GM18517 (cell line): Measurements from ENCODE around the gene SUMF1.

Experiments
- ATAC-seq: cut with Tn5 transposase; IDR thresholded peaks from one replicate; pipeline ENCODE4 v1.9.1; 2021; ENCODE audit warnings: mild to moderate bottlenecking, moderate library complexity; ENCODE audit not compliant: unreplicated experiment

SUMF1 gene

DNA sequence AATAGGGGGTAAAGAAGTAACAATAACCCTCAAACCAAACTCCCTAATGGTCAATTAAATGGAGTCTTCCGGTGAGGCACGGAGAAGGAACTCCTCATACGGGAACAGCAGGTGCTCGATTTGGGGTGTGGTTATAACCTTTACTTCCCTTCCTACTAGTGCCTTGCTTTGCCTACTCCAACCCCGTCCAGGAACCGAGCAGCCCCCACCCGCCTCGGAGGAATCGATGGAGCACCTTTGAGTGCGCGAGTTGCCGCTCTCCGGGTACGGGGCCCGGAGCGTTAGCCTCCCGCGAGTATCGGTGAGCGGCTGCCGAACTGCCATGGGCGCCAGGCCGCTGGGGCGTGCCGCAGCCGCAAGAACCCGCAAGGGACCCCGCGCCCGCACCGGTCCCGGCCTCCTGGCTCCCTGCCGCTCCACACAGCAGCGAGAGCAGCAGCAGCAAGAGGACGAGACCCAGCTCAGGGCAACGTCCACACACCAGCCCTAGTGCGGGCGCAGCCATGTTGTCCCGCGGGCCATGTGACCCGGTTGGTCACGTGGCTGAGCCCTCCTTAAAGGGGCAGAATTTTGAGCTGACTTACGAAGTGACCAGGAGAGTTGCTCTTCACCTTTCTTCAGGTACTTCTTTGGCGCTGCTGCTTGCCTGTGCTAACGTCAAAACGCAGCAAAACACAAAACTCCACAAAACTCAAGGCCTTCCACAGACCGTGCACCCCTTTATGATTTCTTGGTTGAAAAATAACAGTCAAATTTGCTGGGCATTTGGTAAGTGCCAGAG lies at the start of gene SUMF1:
SUMF1 (minus strand) TSS at position 529 of the 781 bp plus-strand sequence; CDS start at position 505, 24 bp downstream.
- ATAC-seq = peak; percentile 99

DNA sequence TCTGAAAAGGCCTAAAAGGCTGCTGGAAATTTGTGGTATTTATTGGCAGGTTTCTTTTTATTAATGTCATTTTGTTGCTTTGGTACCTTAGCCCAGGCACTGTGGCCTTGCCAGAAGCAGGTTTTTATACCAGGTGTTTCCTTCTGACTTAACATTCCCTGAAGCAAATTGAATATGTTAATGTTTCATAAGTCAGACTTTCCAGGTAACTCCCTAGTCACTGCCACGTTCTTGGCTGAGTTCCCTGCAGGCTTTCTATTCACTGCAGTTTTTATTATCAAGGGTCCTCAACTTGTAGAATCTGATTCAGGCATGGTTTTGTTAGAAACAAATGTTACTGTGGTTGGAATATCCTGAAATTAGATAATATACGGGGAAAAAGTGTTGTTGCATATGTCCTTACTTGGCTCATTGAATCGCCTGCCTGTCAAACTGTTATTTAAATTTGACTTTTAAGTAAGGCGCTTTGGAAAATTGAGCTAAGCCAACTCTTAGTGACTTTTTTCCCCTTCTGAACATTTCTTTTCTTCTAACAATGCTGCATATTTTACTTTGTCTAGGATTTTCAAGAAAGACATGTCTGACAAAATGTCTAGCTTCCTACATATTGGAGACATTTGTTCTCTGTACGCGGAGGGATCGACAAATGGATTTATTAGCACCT lies 49.0 kb upstream of the SUMF1 start:
- ATAC-seq = no peak

DNA sequence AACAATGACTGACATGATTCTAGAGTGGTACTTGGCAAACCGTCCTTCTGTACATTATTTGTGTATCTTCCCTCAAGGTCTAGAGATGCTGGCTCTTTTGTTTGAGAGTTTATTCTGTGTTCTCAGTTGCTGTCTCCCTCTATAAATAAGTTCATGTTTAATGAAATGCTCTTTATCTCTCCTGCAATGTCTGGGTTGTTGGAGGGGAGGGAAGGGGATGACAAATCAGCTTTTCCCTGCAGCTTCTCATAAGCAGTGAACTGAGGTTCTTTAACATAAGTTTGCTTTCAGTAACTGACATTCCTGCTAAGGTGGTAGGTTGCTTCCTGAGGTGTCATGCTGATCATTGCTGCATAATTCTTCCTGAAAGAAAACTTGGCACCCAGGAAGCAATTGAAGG lies 47.8 kb upstream of the SUMF1 start:
- ATAC-seq = no peak

DNA sequence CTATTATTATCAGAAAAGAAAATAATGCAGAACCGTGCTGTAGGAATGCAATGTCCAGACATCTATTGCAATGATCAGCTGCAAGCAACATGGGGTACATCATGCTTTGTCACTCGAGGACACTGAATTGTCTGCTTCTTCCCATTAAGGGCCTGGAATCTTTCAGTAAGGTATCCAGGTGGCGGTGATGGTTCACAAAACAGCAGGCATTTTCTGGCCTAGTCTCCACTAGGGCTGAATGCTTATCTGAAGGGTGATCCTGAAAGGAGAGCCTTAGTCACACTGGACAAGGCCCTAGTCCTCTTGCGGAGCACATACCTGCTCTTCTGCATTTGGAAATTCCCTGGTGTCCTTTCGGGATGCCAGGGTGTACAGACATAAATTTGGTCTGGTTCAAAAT lies 47.3 kb upstream of the SUMF1 start:
- no peak for ATAC-seq

DNA sequence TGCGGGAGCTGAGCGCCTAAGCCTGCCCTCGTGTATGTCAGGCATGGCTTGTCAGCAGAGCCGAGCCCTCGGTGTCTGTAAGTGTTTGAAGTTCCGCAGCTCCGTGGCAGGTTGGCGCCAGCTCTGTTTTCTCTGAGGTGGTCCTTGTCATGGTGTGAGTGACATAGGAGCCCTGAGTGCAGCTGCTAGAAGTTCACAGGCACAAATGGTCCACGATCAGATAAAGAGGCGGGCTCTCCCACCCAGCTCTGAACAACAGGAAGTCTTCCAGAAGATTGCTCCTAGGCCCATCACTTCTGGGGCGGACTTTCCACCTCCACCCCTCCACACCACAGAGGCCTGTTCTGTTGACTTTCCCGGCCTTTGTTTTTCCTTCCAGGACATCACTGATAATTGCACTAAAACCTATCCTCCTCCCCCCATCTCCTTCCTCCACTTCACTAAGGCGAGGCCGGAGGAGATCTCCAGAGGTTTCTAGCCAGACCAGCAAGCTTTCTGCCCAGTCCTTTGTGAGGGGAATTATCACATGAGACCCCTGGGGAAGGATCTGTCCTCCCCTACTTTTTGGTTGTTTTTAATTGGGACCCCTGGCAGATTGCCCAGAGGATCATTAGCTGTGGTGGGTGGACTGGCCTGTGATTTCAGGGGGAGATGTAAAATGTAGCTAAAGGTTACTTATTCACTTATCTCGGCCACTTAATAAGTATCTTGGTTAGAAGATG lies 46.0 kb upstream of the SUMF1 start:
- ATAC-seq = no peak

DNA sequence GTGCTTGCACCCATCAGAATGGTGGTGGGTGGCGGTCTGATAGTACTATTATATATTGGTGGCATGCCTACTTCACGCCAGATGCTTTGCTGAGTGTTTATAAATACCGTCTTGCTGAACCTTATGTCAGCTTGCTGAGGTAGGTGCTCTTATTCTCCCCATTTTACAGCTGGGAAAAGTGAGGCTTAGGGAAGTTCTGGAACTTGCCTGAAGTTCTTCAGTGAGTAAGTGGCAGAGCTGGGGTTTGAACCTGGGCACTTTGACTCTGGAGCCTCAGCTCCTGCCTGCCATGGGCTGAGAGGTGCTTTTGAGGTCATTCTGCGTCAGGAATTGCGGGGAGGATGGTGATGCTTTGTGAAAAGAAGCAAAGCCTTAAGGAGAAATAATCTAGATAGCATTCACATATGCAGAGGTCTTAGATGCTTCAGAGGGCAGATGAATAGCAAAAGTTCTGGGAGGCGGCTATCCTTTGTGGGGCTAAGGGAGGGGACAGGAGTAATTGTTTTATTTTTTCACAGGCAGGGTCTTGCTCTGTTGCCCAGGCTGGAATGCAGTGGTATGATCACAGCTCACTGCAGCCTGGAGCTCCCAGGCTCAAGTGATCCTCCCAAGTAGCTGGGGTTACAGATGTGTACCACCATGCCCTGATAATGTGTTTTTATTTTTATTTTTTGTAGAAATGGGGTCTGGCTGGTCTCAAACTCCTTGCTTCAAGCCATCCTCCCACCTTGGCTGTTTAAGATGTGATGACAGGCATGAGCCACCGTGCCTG lies 44.6 kb upstream of the SUMF1 start:
- ATAC-seq = no peak

- no peak for ATAC-seq
Measured at GRCh38 chr3:4509983-4510755, 43.1 kb upstream of the SUMF1 start.

DNA sequence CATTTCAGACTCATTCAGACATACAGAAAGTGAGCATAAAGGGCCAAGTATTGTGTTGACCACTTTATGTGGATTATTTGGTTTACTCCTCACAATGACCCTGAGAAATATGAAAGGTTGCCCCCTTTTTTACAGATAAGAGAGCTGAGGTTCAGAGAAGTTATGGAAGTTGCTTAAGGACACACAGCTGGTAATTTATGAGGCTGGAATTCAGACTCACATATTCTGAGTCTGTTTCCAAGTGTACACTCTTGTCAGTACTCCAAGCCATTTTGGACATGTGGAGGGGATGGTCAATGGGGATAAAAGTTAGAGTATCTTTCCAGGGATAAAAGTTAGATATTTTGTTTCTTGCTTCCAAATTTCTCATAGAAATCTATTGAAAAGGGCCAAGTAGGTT lies 42.0 kb upstream of the SUMF1 start:
- no peak for ATAC-seq

DNA sequence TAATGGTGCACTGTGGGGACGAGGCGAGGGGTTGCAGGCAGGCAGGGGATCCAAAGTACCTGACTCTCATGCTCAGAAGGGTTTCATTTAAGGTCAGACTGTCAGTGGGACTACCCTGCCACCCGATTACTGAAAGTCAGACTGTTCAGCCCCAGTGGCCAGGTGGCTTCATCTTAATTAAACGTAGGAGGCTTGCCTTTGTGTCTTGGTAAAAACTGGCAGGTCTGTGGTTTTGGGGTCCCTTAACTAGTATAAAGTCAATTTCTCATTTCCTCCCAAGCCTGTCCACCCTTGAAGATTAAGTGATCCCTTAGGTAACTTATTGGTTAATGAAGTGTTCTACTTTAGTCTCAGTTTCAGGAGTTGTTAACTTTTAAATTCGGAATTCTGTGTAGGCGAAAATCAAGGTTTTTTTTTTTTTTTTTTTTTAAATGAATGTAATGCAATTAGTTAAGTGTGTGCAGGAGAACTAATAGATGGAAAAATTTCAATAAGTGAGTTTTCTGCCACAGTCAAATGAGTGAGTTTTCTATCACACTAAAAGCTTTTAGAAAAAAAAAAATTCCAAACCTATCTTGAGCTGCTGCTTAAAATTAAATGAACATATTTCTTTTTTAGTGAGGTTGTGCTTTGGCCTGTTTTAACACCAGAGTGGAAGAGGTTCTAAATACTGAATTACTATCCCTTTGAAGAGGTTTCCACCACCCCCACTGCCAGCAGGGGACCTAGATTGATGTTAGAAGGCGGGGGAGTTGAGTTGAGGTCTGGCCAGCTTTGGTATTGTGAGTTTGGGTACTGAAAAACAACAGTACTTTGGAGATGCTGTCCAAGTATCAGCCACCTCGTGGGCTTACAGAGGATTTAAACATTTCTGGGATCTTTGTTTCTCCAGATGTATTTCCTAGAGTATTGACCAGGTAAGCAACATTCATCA lies 41.2 kb upstream of the SUMF1 start:
- ATAC-seq = peak; percentile 75

GRCh38 chr3:4507024-4507596 lies 40.0 kb upstream of the SUMF1 start:
- ATAC-seq = peak; percentile 34

DNA sequence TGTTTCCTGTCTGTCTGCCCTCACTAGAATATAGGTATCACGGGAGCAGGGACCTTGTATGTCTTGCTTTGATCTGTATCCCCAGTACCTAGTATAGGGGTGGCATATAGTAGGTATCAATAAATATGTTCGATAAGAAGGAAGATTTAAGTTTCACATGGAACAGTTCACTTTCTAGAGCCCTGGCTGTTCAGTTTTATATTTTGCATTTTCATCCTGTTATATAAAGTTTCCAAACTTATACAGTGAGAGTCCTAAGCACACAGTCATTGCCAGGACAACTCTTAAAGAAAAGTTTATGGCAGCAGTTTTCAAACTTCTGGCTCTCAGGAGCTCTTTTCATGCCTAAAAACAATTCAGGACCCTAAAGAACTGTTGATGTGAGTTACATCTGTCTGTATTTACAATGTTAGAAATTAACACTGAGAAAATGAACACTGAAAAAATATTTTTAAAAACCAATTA lies 39.5 kb upstream of the SUMF1 start:
- no peak for ATAC-seq

- ATAC-seq = no peak
Measured at GRCh38 chr3:4505688-4506558, 38.9 kb upstream of the SUMF1 start.

DNA sequence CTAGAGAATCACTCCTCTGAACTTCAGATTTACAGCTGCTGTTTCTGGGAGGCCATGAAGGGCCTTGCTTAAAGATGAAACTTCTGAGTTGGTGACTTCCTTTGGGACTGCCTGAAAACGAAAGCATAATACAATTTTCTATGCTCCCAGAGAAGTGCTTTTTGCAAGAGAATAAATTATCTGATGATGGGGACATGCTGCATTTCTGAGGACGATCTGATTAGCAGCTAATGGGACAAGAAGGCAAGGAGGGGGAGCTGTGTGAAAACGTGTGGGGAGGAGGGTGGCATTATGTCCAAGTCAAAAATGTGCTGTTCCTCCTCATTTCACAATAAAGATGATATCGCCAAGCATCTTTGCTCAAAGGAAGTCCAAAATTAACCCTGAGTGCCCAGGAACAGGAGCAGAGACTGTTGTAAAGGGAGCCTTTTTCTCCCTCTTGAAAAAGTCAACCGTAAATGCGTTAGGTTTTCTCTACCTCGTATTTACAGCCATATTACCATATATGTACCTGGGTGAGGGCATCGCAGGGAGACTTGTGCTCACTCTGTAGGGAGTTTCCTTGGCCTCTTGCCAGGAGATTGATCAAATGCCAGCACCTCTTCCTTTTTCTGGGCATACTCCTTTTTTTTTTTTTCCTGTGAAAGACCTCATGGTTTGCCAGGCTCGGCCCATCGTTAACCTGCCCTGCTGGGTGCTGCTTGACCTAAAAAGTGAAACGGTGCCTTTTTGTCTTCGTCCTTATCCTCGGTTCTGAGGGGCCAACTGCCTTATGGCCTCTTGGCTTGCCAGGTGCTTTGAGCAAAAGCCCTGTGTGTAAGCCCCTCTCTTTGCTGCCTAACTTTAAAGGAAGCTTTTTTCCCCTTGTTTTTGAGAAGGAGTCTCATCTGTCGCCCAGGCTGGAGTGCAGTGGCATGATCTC lies 37.5 kb upstream of the SUMF1 start:
- no peak for ATAC-seq

- peak; percentile 57 for ATAC-seq
Measured at GRCh38 chr3:4503050-4503449, 36.0 kb upstream of the SUMF1 start.

DNA sequence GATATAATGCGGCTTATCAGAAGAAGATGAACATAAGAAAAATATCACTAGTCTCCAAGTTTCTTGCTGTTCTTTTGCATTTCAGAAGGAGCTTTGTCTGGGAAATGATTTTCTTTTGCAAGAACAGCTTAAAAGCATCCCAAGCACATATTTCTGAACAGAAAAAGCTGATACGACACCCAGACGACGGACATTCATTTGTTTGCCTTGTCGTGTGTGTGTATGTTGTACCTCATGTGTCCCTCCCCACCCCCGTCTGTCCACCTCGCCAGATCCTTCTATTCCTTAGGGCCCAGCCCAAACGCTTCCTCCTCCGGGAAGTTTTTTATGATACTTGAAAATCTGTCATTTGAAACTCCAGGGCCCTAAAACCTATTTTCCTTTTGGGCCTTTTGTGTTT lies 34.9 kb upstream of the SUMF1 start:
- no peak for ATAC-seq

- ATAC-seq = no peak
Measured at GRCh38 chr3:4501437-4501836, 34.4 kb upstream of the SUMF1 start.

- ATAC-seq = no peak
Measured at GRCh38 chr3:4498446-4498845, 31.4 kb upstream of the SUMF1 start.
